Measurements from ENCODE around the gene FLG2.
"Not testable (repeated sequence)": the region's sequence is repeated elsewhere in the genome, so short reads cannot be mapped to it uniquely, and the experiment has no call there.

FLG2 gene
- 0 reads per million in 3 experiments for total RNA-seq

- no peak for DNase-seq
Measured at GRCh38 chr1:152359906-152360305, at the start of gene FLG2. Gene FLG2, minus strand, starts transcription at chr1:152360006. Its CDS starts 1,122 bp downstream, at chr1:152358884.

GRCh38 chr1:152408664-152409063 lies 48.9 kb upstream of the FLG2 start:
- DNase-seq = no peak

GRCh38 chr1:152398812-152399698 lies 39.2 kb upstream of the FLG2 start:
- DNase-seq = peak; percentile 2

DNA sequence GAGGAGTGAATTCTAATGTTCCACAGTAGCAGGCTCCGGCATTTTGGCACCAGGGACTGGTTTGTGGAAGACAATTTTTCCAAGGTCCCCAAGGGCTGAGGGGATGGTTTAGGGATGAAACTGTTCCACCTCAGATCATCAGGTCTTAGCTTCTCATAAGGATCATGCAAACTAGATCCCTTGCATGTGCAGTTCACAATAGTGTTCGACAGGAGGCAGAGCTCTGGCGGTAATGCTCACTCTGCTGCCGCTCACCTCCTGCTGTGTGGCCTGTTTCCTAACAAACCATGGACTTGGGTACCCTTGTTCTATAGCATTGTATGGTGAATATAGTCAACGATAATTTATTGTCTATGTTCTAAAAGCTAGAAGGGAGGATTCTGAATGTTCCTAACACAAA lies 37.7 kb upstream of the FLG2 start:
- no peak for DNase-seq

- DNase-seq = no peak
Measured at GRCh38 chr1:152394151-152394550, 34.3 kb upstream of the FLG2 start.

- peak; percentile 83 for DNase-seq
Measured at GRCh38 chr1:152392909-152393308, 33.1 kb upstream of the FLG2 start.

DNA sequence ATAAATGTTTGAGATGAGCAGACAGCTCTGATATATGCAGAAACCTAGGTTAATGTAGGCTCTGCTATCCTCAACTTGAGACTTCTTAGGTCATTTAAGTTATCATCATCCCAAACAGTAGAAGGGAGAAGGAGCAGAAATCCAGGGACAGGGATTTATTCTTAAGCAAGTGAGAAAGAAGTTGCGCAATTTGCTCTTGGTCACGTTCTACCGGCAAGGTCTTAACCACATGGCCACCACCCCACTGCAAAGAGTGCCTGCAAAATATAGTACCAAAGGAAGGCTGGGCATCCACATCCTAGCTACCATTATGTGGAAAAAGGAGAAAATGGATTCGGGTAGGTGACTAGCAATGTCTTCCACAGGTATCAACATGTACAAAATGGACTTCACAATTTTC lies 29.1 kb upstream of the FLG2 start:
- no peak for DNase-seq

- no peak for DNase-seq
Measured at GRCh38 chr1:152386940-152387339, 27.1 kb upstream of the FLG2 start.

- no peak for DNase-seq
Measured at GRCh38 chr1:152380932-152381331, 21.1 kb upstream of the FLG2 start.

- no peak for DNase-seq
Measured at GRCh38 chr1:152374451-152374850, 14.6 kb upstream of the FLG2 start.

DNA sequence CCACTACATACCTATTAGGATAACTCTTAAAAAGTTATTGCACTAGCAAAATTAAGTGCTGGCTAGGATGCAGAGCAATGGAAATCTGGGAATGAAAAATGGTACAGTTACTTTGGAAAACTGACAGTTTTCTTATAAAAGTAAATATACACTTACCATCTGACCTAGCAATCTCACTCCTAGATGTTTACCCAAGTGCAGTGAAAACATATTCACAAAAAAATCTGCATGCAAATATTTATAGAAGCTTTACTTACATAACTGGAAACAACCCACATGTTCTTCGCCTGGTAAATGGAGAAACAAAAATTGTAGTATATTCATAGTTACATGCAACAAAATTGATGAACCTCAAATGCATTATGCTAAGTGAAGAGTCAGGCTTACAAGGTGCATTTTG lies 12.9 kb upstream of the FLG2 start:
- no peak for DNase-seq

- no peak for DNase-seq
Measured at GRCh38 chr1:152367436-152367835, 7.6 kb upstream of the FLG2 start.

GRCh38 chr1:152356736-152357135 lies 3.1 kb downstream of the FLG2 start:
- no peak for DNase-seq

DNA sequence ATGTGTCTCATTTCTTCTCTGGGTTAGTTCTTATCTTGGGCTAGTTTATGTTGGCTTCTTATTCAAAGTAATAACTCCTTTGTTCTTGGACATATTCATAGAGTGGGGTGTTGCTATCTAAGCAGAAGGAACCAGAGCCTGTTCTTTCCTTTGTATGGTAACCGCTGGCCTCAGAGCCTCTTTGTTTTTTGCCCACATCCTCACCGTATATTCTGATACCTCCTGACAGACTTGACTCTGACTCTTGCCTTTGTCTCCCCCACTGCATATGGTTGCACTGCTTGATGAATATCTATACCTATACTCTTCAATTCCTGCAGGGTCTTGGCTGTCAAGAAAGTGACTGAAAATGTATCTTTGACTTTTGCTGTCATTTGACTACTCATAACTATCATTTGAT lies 10.2 kb downstream of the FLG2 start:
- DNase-seq = no peak

DNA sequence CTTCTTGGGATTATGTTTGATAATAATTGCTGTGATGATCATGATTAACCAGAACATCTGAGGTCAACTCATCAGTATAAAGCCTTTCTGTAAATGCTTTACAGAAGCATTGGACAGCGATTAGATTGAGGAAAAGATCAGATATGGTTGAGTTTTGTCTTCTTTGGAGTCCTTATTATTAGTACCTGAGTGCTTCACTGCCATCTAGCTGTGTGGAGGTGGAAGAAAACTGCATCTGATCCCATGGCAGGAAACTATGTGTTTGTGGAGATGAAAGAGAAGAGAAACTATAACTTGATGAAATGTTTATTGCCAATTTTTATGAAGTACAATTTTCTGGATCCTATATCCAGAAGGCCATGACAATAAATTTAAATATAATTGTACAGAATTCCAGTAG lies 11.4 kb downstream of the FLG2 start:
- no peak for DNase-seq

DNA sequence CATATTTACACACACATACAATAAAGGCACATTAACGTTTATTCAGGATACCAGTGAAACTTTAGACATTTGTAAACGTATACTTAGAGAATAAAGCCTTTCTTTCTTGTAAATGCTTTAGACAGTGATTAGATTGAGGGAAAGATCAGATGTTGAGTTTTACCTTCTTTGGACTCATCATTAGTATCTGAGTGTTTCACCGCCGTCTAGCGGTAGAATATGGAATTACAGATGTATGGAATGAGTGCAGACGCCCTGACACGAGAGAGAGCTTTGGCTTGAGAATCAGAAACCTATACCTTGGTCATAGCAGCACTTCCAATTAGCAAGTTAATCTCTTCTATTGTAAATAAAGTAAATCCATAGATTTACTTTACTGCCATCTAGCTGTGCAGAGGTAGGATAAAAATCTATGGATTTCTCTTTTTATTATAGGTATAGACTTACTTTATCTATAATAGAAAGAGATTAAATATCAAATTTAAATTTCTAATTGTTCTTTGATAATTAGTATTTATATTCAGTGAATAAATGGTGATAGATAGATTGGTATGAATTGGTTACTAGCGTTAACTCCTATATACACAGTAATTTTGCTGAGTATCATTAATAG lies 12.6 kb downstream of the FLG2 start:
- DNase-seq = peak; percentile 47

DNA sequence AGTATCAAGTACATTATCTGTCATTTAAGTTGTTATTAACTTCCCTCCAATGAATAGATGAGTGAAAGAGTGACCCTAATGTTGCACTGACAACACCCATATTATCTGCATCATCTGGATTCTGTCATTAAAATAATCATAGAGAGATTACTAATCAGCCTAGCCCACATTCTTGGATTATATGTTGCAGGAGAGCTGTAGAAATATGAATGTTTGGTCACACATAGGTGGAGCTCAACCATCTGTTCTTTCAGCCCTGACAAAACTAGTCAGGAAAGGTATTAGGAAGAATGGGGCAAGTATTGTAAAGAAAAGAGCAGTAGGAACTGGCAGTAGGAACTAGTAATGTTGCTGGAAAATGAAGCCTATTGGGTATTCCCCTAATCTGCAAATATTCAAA lies 15.4 kb downstream of the FLG2 start:
- DNase-seq = no peak

GRCh38 chr1:152343006-152343405 lies 16.8 kb downstream of the FLG2 start:
- no peak for DNase-seq

- DNase-seq = no peak
Measured at GRCh38 chr1:152335399-152335798, 24.4 kb downstream of the FLG2 start.

GRCh38 chr1:152328801-152329391 lies 30.9 kb downstream of the FLG2 start:
- no peak for DNase-seq

DNA sequence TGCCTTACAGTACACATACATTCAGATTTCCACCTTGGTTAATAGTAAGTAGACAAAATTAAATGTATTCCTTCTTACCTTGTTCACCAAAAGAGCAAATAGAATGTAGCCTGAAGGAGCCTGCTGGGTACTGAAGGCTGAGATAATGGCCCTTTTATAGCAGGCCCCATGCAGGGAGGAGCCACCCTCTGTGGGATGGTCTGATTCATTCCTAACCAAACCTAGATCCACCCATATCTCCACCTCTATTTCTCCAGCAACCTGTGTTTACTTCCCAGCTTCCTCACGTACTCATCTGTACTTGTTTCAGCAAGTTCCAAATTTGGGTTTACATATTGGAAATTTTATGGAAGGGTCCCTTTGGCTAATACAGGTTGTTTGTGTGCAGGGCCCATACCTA lies 34.7 kb downstream of the FLG2 start, which contains the start of gene FLG:
FLG (minus strand) TSS at position 129 of the 400 bp plus-strand sequence. CDS start 9,783 bp downstream, outside the sequence.
- no peak for DNase-seq

- DNase-seq = no peak
Measured at GRCh38 chr1:152313970-152314369, 45.8 kb downstream of the FLG2 start.

DNA sequence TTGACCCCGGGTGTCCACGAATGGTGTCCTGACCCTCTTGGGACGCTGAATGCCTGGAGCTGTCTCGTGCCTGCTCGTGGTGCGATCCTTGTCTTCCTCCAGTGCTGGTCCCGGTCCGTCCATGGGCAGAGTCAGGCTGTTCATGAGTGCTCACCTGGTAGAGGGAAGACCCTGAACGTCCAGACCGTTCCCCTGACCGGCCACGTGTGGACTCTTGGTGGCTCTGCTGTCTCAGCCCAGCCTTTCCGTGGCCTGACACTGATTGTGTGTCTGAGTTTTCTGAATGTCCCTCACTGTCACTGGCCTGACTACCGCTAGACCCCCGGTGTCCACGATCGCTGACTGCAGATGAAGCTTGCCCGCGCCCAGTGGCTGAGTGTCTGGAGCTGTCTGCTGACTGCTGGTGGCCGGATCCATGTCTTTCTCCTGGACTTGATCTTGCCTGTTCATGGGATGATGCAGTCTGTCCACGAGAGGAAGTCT lies 46.4 kb downstream of the FLG2 start:
- DNase-seq = no peak

GRCh38 chr1:152312169-152312568 lies 47.6 kb downstream of the FLG2 start:
- DNase-seq = not testable (repeated sequence)
